Measurements from ENCODE around the gene AADAT.

DNA sequence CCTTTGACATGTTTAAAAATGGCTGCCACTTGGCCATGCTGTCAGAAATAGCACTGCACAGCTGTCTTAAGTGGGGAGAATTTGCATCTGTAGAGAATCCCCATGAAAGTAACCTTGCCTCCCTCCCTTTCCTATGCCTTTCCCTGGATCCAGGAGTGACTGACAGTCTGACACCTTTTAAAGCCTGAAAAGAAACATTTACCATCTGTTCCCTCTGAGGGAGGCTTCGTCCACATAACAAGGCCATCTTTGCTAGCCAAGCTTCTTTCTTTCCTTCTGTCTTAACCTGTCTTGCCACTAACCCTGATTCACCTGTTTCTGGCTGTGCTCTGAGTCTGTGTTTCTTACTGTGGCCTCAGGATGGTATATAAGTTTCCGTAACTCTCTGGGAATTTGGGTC is 21.3 kb upstream of the AADAT start:
- TF ChIP-seq POLR2A (IDR thresholded peaks at IDR 0.05; ENCODE audit: low read depth, low read length) (no peak), TAF1 (IDR thresholded peaks at IDR 0.05; ENCODE audit: low read depth, low read length) (no peak), POLR2AphosphoS5 (IDR thresholded peaks at IDR 0.05; ENCODE audit: low read depth, low read length) (no peak), SPI1 (IDR thresholded peaks at IDR 0.05; ENCODE audit: low read depth, low read length) (no peak), PAX5 (IDR thresholded peaks at IDR 0.05; ENCODE audit: insufficient read depth, low read length, severe bottlenecking) (no peak), POU2F2 (IDR thresholded peaks at IDR 0.05; ENCODE audit: low read depth, low read length) (no peak)

Data from GM12891 (cell line).